Measurements from ENCODE around the gene TMEM107.

The TMEM107 gene

GRCh38 chr17:8148560-8148959, 27.6 kb downstream of the TMEM107 start:
- no peak for DNase-seq

- DNase-seq = no peak
Observed at GRCh38 chr17:8147805-8148404, 28.3 kb downstream of the TMEM107 start.

GRCh38 chr17:8147141-8147804, 28.9 kb downstream of the TMEM107 start:
- DNase-seq = no peak

- DNase-seq = no peak
Observed at GRCh38 chr17:8146381-8147140, 29.6 kb downstream of the TMEM107 start.

GRCh38 chr17:8145811-8146210, 30.4 kb downstream of the TMEM107 start:
- no peak for DNase-seq

GRCh38 chr17:8144401-8145231, 31.6 kb downstream of the TMEM107 start:
- no peak for DNase-seq

GRCh38 chr17:8143581-8144400, 32.4 kb downstream of the TMEM107 start:
- DNase-seq = no peak

- no peak for DNase-seq
Observed at GRCh38 chr17:8142887-8143580, 33.1 kb downstream of the TMEM107 start.

- DNase-seq = no peak
Observed at GRCh38 chr17:8142158-8142886, 33.9 kb downstream of the TMEM107 start.

GRCh38 chr17:8141741-8142140, 34.4 kb downstream of the TMEM107 start:
- no peak for DNase-seq

GRCh38 chr17:8141045-8141444, 35.1 kb downstream of the TMEM107 start:
- no peak for DNase-seq

- DNase-seq = no peak
Observed at GRCh38 chr17:8140065-8141029, 35.8 kb downstream of the TMEM107 start.

- DNase-seq = peak; percentile 99
Observed at GRCh38 chr17:8138672-8139371, 37.4 kb downstream of the TMEM107 start.

GRCh38 chr17:8138374-8138671, 37.9 kb downstream of the TMEM107 start:
- no peak for DNase-seq

GRCh38 chr17:8137645-8138373, 38.4 kb downstream of the TMEM107 start:
- no peak for DNase-seq

GRCh38 chr17:8133941-8134340, 42.2 kb downstream of the TMEM107 start:
- no peak for DNase-seq

GRCh38 chr17:8133399-8133798, 42.8 kb downstream of the TMEM107 start:
- no peak for DNase-seq

GRCh38 chr17:8131844-8132441, 44.2 kb downstream of the TMEM107 start:
- DNase-seq = no peak

Measured in stimulated activated CD8-positive, alpha-beta memory T cell treated with anti-CD3 and anti-CD28 coated beads, Interleukin-4, amount 100 ng/mL, for 48 hours (primary cell).